Adrenal gland (tissue), 12 donors: ENCODE measurements around the gene ARHGAP22. TPM values are rescaled to one million over a fixed set of nuclear protein-coding genes. Genes with fewer than 3 reads are reported as not detected.

Source experiments
- DNase-seq, 7 donors: peaks; one replicate each; pipeline ENCODE4 v3.0.0-alpha.2; 2019 to 2020
- H3K27ac ChIP-seq, 5 donors: fragments of 200-600 bp; sonication (generic) in 4 of 5; 1 replicate in 3 of 5; 2 replicates in 2 of 5; pipeline versions ENCODE4 v1.5.1 to v1.8.0; 2016 to 2020; ENCODE audit warnings: mild to moderate bottlenecking in 1 of 5
- H3K27me3 ChIP-seq: fragments of 200-600 bp; 2 replicates; pipeline ENCODE4 v1.8.0; 2021
- H3K36me3 ChIP-seq, 2 donors: fragments of 200-600 bp; replicated peaks in 1 of 2; 1 replicate in 1 of 2; 2 replicates in 1 of 2; pipeline versions ENCODE4 v1.5.1 to v1.8.0; 2018 to 2022
- H3K4me1 ChIP-seq, 2 donors: fragments of 200-600 bp; replicated peaks in 1 of 2; 1 replicate in 1 of 2; 2 replicates in 1 of 2; pipeline versions ENCODE4 v1.5.1 to v1.8.0; 2018 to 2021
- H3K4me3 ChIP-seq, 4 donors: fragments of 200-600 bp; sonication (generic) in 3 of 4; one replicate each; pipeline ENCODE4 v1.5.1; 2016 to 2018
- H3K9me3 ChIP-seq, 3 donors: fragments of 200-600 bp; sonication (generic) in 1 of 3; replicated peaks in 1 of 3; 1 replicate in 2 of 3; 2 replicates in 1 of 3; pipeline versions ENCODE4 v1.5.1 to v1.8.0; 2016 to 2021
- POLR2A ChIP-seq, 2 donors: fragments of 450-650 bp; IDR thresholded peaks; one replicate each; pipeline ENCODE4 v1.6.1; 2017; ENCODE audit warnings: antibody characterized with exemption in 2 of 2, mild to moderate bottlenecking in 2 of 2, moderate library complexity in 1 of 2
- WGBS, 4 donors: extraction: QIAGEN DNeasy Blood & Tissue Kit in 2 of 4; methylation state at CpG; one replicate each; pipeline versions ENCODE4 v1.1.5 to v1.1.7; 2013 to 2017; 5-methylcytosine and 5-hydroxymethylcytosine counted together
- intact Hi-C, 2 donors: fragments of 100-400 bp; cut with DNase I; formaldehyde crosslinking; loops; one replicate each; pipeline versions ENCODE4 v1.14.1 to v1.15.0; 2022 to 2023
- polyA plus RNA-seq, 3 donors: library from polyadenylated mRNA; stranded (reverse); fragments of 200-250 nt in 2 of 3; fragments of 350-450 nt in 1 of 3; fragmentation: Illumina TruSeq in 1 of 3; extraction: RNeasy Lipid Tissue Mini Kit (QIAGEN cat#74804) in 1 of 3; gene quantifications; one replicate each; pipeline ENCODE4 v1.2.3, GENCODE V29; 2013 to 2014
- total RNA-seq, 9 donors: library from RNA; depleted of rRNA in 4 of 9; stranded (reverse); fragments of >200 nt in 4 of 9; fragments of 120-200 nt in 1 of 9; fragmentation: NEBNext Ultra II Directional in 1 of 9; extraction: Animal tissue kit (Norgen Biotek cat#: 25700) in 1 of 9; gene quantifications; one replicate each; pipeline versions ENCODE4 v1.1.0 to v1.2.4, GENCODE V29; 2013 to 2023
- TF ChIP-seq, protein P1 (sequence below), 6 experiments: fragments of 450-650 bp in 4 of 6; fragments of 200-600 bp in 2 of 6; sonication (generic) in 1 of 6; IDR thresholded peaks; 1 replicate in 5 of 6; 2 replicates in 1 of 6; pipeline versions ENCODE4 v1.5.1 to v1.8.0; 2016 to 2021; ENCODE audit warnings: antibody characterized with exemption in 6 of 6, mild to moderate bottlenecking in 2 of 6, moderate library complexity in 1 of 6
- donor health status: healthy with polysubstance abuse.
- donor health status: Bipolar disorder and iron deficiency.
- donor health status: DM: yes; HTN: yes; CAD: no.
- donor health status: DM: no; HTN: no; CAD: no.
- donor health status: DM: no; HTN: no; CAD: no.
- donor health status: DM: yes; HTN: yes; CAD: no.

The ARHGAP22 gene
- total and polyA plus RNA-seq, 12 donors, result 0.91 to 11.6 (median 4.6) TPM

DNA sequence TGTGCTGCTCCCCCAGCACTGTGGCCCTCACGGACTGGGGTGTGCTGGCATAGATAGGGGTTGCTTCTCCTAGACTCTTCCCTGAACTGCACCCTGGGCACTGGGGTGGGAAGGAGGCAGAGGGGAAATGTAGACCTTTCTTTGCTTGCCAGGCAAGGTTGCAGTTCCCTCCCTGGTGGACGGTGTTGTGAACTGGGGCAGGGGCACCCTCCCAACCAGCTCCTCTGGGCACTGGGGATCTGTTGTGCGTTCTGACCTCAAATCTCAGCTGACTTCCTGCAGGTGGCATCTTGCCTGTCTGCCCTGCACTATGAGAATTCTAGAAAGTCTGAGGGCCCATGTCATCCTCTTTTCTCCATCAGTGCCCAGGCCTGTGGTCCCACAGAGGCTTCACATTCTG is 53.9 kb downstream of the ARHGAP22 start:
- H3K4me1 ChIP-seq, result no peaks in the 10 kb centered on the region
- TF ChIP-seq, protein P1, sequence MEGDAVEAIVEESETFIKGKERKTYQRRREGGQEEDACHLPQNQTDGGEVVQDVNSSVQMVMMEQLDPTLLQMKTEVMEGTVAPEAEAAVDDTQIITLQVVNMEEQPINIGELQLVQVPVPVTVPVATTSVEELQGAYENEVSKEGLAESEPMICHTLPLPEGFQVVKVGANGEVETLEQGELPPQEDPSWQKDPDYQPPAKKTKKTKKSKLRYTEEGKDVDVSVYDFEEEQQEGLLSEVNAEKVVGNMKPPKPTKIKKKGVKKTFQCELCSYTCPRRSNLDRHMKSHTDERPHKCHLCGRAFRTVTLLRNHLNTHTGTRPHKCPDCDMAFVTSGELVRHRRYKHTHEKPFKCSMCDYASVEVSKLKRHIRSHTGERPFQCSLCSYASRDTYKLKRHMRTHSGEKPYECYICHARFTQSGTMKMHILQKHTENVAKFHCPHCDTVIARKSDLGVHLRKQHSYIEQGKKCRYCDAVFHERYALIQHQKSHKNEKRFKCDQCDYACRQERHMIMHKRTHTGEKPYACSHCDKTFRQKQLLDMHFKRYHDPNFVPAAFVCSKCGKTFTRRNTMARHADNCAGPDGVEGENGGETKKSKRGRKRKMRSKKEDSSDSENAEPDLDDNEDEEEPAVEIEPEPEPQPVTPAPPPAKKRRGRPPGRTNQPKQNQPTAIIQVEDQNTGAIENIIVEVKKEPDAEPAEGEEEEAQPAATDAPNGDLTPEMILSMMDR (IDR thresholded peaks at IDR 0.05), result no peak
- no peak for TF ChIP-seq POLR2A (IDR thresholded peaks at IDR 0.05)
- 50 to 78% (median 70%) methylated on average over 1 to 3 of the region's 3 CpGs for WGBS, 4 donors

GRCh38 chr10:48550071-48550691 is 54.7 kb downstream of the ARHGAP22 start:
- Histone ChIP-seq H3K9me3 (no peaks in the 10 kb centered on the region), H3K27ac (no peak overlapping the region), H3K4me3 (no peak overlapping the region), H3K27me3 (no peaks in the 10 kb centered on the region), H3K36me3 (no peaks in the 10 kb centered on the region), H3K4me1 (no peaks in the 10 kb centered on the region)
- DNase-seq, result no peak
- 87 to 89% (median 88%) methylated on average over 5 to 6 of the region's 6 CpGs for WGBS, 4 donors
- intact Hi-C loops, result loop anchor here (5.0 kb wide), 2 partner anchors 102 to 107 kb away; no protein-coding TSS in a partner anchor
- no peak for TF ChIP-seq POLR2A (IDR thresholded peaks at IDR 0.05)
- TF ChIP-seq, protein P1 (IDR thresholded peaks at IDR 0.05), result no peak

More for the DNA sequence above, 53.9 kb downstream of the ARHGAP22 start:
- H3K9me3 ChIP-seq, result no peaks in the 10 kb centered on the region
- DNase-seq, result no peak
- H3K36me3 ChIP-seq, result no peaks in the 10 kb centered on the region
- intact Hi-C loops, result loop anchor here (5.0 kb wide), 2 partner anchors 101 to 106 kb away; no protein-coding TSS in a partner anchor
- no peak overlapping the region for H3K27ac ChIP-seq
- H3K27me3 ChIP-seq, result no peaks in the 10 kb centered on the region
- H3K4me3 ChIP-seq, result no peak overlapping the region

- 79 to 93% (median 85%) methylated on average over 3 of the region's 3 CpGs for WGBS, 4 donors
- H3K9me3 ChIP-seq, result no peaks in the 10 kb centered on the region
- DNase-seq, result no peak
- intact Hi-C loops, result no loop called here
- H3K4me1 ChIP-seq, result no peaks in the 10 kb centered on the region
- no peaks in the 10 kb centered on the region for H3K27me3 ChIP-seq
- no peak overlapping the region for H3K4me3 ChIP-seq
- H3K36me3 ChIP-seq, result no peaks in the 10 kb centered on the region
- TF ChIP-seq POLR2A (IDR thresholded peaks at IDR 0.05), result no peak
- TF ChIP-seq, protein P1 (IDR thresholded peaks at IDR 0.05), result no peak
- no peak overlapping the region for H3K27ac ChIP-seq
Observed at GRCh38 chr10:48549236-48549635, 55.6 kb downstream of the ARHGAP22 start.

DNA sequence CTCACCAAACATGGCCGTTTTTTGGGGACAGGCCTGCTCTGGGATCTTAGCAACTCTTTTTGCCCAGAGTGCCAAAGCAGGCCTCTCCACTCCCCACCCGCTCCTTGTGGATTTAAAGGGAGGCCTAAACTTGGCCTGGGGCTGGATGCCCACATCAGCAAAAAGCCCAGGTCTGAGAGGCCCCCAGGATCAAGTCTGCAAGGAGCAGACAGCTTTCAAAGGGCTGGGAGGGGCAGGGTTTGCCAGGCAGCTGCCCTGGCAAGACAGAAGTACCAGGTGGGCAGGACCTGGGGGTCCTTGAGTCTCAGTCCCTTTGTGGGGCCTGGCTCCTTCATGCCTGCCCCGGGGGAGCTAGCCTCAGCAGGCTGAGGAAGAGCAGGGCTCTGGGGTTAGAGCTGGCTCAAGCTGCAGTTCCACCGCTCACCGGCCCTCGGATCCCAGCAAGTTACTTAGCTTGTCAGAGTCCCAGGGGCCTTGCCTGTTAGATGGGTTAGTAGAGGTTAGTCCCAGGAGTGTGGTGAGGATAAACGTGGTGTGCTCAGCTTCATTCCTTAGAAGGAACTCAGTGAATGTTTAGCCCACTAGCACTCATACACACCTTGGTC is 56.2 kb downstream of the ARHGAP22 start:
- no peaks in the 10 kb centered on the region for H3K9me3 ChIP-seq
- no peak for DNase-seq
- no peak overlapping the region for H3K4me3 ChIP-seq
- WGBS, 4 donors, result 85 to 92% (median 86%) methylated on average over 5 to 7 of the region's 7 CpGs
- H3K27me3 ChIP-seq, result no peaks in the 10 kb centered on the region
- H3K4me1 ChIP-seq, result no peaks in the 10 kb centered on the region
- no peaks in the 10 kb centered on the region for H3K36me3 ChIP-seq
- no peak overlapping the region for H3K27ac ChIP-seq
- TF ChIP-seq, protein P1 (IDR thresholded peaks at IDR 0.05), result no peak
- no peak for TF ChIP-seq POLR2A (IDR thresholded peaks at IDR 0.05)
- intact Hi-C loops, result no loop called here
